Measurements from ENCODE around the gene SPTSSB.

Gene SPTSSB

GRCh38 chr3:161339517-161340500 lies 31.5 kb downstream of the SPTSSB start:
- no peak for DNase-seq (ENCODE audit: low spot score)

DNA sequence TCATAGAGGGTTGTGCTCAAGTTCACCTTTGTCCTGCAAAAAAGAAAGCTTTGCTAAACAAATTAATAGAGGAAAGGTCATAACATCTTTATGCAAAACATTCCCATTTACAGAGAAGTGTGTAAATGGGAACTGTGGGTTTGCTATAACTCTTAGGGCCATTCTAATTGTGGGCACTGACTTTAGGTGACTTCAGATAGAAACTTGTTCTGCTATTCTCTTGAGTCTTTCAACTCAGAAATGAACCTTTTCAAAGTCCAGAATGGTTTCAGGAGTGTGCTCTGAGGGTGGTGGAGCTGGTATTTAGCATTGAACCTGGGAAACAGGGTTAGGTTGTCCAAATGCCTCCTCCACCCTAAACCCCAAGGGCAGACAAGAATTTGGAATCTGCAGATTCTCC lies 34.0 kb downstream of the SPTSSB start:
- no peak for DNase-seq (ENCODE audit: low spot score)

DNA sequence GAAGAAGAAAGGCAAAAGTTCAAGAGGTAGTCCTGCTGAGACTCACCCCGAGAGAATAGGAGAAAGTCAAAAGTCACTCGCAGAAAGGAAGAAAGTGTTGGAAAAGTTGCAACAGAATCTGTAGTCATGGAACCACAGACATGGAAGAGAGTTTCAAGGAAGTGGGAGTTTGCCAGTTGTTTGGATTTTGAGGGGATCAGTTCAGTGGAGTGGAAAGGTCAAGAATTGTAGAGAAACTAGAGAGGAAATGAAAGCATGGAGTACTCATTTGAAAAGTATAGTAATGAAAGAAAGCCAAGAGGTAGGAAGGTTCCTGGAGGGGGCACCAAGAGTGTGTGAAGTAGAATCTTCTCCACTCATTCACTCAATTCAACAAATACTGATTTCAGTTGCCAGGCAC lies 34.7 kb downstream of the SPTSSB start:
- DNase-seq (ENCODE audit: low spot score): no peak

DNA sequence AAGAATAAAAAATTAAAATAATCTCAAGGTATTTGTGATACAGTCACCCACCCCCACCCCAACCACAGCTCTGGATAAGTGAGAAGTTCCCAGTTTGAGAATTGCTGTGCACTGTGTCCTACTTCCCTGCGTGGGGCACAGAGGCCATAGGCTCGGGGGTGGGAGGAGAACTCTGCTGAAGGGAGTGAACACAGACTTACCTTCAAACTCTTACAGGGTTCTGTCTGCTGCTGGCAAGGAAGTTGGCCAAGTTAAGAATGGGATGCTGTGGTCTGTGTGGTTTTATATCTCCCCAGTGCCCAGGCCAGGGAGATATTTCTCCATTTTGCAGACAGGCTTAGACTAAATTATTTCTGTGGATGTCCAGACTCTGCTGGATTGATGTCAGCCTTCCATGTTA lies 37.6 kb downstream of the SPTSSB start:
- DNase-seq (ENCODE audit: low spot score): peak; percentile 8

GRCh38 chr3:161332792-161333191 lies 38.5 kb downstream of the SPTSSB start:
- DNase-seq (ENCODE audit: low spot score): no peak

- no peak for DNase-seq (ENCODE audit: low spot score)
Observed at GRCh38 chr3:161325059-161325458, 46.3 kb downstream of the SPTSSB start.

GRCh38 chr3:161323926-161324621 lies 47.2 kb downstream of the SPTSSB start:
- no peak for DNase-seq (ENCODE audit: low spot score)

DNA sequence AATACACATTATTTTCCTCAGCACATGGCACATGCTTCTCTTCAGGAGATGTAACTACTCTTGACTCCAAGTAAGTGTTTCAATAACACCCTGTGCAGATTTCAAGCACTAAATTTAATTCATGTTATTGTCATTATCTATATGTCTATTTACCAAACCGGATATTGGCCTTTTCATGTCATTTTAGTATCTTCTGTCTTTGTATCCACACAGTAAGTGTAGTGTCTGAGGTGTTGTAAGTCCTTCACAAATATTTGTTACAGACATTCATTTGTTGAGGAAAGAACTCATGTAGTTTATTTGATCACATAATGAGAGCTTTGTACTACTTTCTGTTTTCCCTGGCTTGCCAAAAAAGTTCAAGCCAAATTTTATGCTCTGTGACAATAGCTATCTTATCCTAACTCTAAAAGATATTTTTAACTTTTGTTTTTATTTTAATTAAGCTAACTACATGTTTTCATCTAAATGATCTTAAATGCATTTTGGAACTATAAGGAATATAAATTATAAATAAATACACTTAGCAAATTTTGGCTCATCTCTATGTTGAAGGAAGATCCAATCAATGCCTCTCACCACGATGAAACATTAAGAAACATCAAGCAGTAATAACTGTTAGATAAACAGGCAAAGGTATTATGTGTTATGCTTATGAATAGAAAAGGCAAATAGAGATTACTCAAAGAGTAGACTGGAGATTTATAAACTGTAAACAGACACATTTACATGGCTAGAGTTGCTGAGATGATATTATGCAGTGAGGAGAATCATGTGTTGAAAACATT lies 48.3 kb downstream of the SPTSSB start:
- no peak for DNase-seq (ENCODE audit: low spot score)

DNA sequence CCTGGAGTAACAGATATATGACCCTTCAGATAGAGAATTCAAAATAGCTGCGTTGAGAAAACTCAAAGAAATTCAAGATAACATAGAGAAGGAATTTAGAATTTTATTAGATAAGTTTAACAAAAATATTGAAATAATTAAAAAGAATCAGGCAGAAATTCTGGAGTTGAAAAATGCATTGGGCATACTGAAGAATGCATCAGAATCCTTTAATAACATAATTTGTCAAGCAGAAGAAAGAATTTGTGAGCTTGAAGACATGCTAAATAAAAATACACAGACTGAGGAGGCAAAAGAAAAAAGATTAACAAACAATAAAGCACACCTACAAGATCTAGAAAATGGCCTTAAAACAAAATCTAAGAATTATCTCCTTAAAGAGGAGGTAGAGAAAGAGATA lies 50.5 kb downstream of the SPTSSB start:
- DNase-seq (ENCODE audit: low spot score): no peak

DNA sequence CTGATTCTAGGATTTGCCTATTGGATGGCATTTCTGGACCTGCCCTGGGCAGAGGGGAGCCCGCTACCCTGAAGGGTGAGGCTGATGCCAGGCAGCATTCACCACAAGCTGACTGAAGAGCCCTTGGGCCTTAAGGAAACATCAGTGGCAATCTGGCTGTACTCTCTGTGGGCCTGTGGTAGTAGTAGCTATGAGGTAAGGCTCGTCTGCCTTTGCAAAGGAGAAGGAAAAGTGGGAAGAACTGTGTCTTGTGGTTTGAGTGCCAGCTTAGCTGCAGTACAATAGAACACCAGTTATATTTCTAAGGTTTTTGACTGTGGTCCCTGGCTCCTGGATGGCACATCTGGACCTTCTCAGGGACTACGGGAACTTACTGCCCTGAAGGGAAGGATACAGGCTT lies 51.5 kb downstream of the SPTSSB start:
- DNase-seq (ENCODE audit: low spot score): no peak

DNA sequence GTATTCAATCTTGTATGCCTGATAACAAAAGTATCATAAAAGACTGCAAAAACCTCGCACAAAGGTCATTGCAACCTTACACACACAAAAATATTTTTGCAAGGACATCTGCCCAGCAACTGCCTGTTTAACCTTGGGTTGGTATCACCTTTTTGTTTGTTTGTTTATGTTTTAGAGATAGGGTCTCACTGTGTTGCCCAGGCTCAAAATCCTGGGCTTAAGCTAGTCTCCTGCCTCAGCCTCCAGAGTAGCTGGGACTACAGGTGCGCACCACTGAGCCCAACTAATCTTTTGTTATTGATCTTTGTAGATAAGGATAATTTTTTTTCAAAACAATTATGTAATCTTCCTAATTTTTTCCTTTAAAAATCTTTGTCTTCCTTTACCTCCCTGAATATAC lies 54.2 kb downstream of the SPTSSB start:
- DNase-seq (ENCODE audit: low spot score): no peak

GRCh38 chr3:161316006-161316689 lies 55.2 kb downstream of the SPTSSB start:
- DNase-seq (ENCODE audit: low spot score): no peak

GRCh38 chr3:161314836-161315395 lies 56.4 kb downstream of the SPTSSB start:
- DNase-seq (ENCODE audit: low spot score): no peak

DNA sequence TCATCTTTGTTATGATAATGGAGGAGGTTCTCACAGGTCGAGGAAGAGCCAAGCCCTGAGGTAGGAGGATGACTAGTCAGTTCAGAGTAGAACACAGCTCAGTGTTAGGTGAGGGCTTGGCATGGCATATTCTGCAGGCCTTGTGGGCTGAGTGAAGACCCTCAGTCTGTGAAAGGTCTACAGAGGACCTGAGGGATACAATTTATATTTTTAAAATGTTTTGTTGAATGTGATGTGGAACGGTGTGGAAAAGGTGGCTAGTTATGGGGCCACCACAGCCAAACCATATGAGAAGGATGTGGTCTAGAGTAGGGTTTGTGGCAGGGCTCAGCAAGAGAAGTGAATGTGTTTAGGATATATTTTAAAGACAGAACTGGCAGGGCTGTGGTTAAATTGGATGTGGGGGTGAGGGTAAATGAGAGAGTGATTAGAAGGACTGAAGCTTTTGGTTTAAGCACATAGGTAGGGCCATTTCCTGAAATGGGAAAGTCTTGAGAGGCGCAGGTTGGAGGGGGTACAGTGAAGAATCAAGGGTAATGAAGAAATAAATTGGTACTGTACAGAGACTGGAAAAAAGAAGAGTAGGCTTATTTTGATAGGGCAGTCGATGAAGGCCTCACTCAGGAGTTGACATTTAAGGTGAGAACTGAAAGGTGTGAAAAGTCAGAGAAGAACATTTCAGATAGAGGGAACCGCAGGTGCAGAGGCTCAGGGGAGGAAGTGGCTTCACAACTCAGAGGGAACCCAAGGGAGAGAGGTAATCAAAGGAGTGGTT lies 60.5 kb downstream of the SPTSSB start:
- no peak for DNase-seq (ENCODE audit: low spot score)

- no peak for DNase-seq (ENCODE audit: low spot score)
Observed at GRCh38 chr3:161305095-161305991, 66.0 kb downstream of the SPTSSB start.

- DNase-seq (ENCODE audit: low spot score): no peak
Observed at GRCh38 chr3:161296814-161297213, 74.5 kb downstream of the SPTSSB start.

- no peak for DNase-seq (ENCODE audit: low spot score)
Observed at GRCh38 chr3:161295325-161295724, 76.0 kb downstream of the SPTSSB start.
